ENCODE data around the gene CGREF1. TPM values are rescaled to one million over a fixed set of nuclear protein-coding genes. Genes with fewer than 3 reads are reported as not detected.

CGREF1 gene
- total RNA-seq, 2 experiments from 2014 or later: not detected

DNA sequence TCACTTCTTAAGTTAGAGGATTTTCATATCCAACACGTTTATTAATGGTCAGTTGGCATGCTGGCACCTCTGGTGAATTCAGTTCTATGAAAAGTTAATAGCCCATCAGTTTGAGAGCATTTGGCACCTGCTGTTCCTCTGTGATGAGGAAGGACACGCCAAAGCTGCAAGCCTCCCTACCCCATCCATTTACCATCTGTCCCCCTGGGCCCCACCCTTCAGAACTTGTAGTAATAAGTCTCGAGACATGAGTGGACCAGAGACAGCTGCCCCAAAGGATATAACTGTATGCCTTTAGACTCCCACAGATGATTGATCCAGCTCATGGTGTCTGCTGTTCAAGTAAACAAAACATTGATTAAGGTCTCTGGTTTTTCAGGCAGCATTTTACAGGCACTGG, 53.8 kb downstream of the CGREF1 start:
- peaks cover 74% of the 10 kb centered on the region for H3K36me3 ChIP-seq (ENCODE audit: insufficient read depth, low read length)
- peaks cover 6% of the 10 kb centered on the region for H3K4me1 ChIP-seq (ENCODE audit: insufficient read depth, low read length, poor library complexity, severe bottlenecking)
- H3K4me2 ChIP-seq (ENCODE audit: low read length): no peak overlapping the region
- 0 out of 2 replicates have a peak, but pooled peaks cover 4% of the 10 kb centered on the region for H4K20me1 ChIP-seq (ENCODE audit: insufficient read depth, low read length)
- no peak overlapping the region for H3K27ac ChIP-seq (ENCODE audit: low read depth, low read length, poor library complexity, severe bottlenecking)
- H3K9me3 ChIP-seq (ENCODE audit: low read length): no peaks in the 10 kb centered on the region
- H3K79me2 ChIP-seq (ENCODE audit: insufficient read depth, low read depth, low read length): peaks cover 13% of the 10 kb centered on the region; the same call in 1 of the 2 replicates
- ChIA-PET CTCF (ENCODE audit: unreplicated experiment) (no interaction called here), POLR2A (no interaction called here)
- TF ChIP-seq CTCF (conservative IDR thresholded peaks at IDR 0.05; ENCODE audit: low read length) (no peak), EZH2phosphoT487 (IDR thresholded peaks at IDR 0.05; ENCODE audit: borderline replicate concordance, low read depth, low read length) (no peak)
- no peaks in the 10 kb centered on the region for H3K9me2 ChIP-seq (ENCODE audit: insufficient read depth, low read length)
- DNase-seq (ENCODE audit: low spot score): no peak
- intact Hi-C loops (cut with micrococcal nuclease; ENCODE audit: unreplicated experiment): no loop called here
- BruUV-seq (replicated peaks): no TSS peak
- H3K4me3 ChIP-seq (ENCODE audit: low read depth, low read length, poor library complexity, severe bottlenecking): no peak overlapping the region
- H2AFZ ChIP-seq (ENCODE audit: low read length): no peak overlapping the region

- H3K9me3 ChIP-seq (ENCODE audit: low read length): no peaks in the 10 kb centered on the region
- DNase-seq (ENCODE audit: low spot score): no peak
- H3K4me2 ChIP-seq (ENCODE audit: low read length): no peak overlapping the region
- no peaks in the 10 kb centered on the region for H3K4me1 ChIP-seq (ENCODE audit: insufficient read depth, low read length, poor library complexity, severe bottlenecking)
- ChIA-PET CTCF (ENCODE audit: unreplicated experiment) (no interaction called here), POLR2A (no interaction called here)
- BruUV-seq (replicated peaks): no TSS peak
- no peak overlapping the region for H3K27ac ChIP-seq (ENCODE audit: low read depth, low read length, poor library complexity, severe bottlenecking)
- peaks cover 71% of the 10 kb centered on the region for H3K36me3 ChIP-seq (ENCODE audit: insufficient read depth, low read length)
- intact Hi-C loops (cut with micrococcal nuclease; ENCODE audit: unreplicated experiment): no loop called here
- no peaks in the 10 kb centered on the region for H3K79me2 ChIP-seq (ENCODE audit: insufficient read depth, low read depth, low read length)
- no peaks in the 10 kb centered on the region for H4K20me1 ChIP-seq (ENCODE audit: insufficient read depth, low read length)
- H3K4me3 ChIP-seq (ENCODE audit: low read depth, low read length, poor library complexity, severe bottlenecking): no peak overlapping the region
- no peak overlapping the region for H2AFZ ChIP-seq (ENCODE audit: low read length)
- H3K9me2 ChIP-seq (ENCODE audit: insufficient read depth, low read length): no peaks in the 10 kb centered on the region
- no peak for TF ChIP-seq CTCF (conservative IDR thresholded peaks at IDR 0.05; ENCODE audit: low read length)
- TF ChIP-seq EZH2phosphoT487 (IDR thresholded peaks at IDR 0.05; ENCODE audit: borderline replicate concordance, low read depth, low read length): no peak
Measured at GRCh38 chr2:27060323-27060722, 58.6 kb downstream of the CGREF1 start.

DNA sequence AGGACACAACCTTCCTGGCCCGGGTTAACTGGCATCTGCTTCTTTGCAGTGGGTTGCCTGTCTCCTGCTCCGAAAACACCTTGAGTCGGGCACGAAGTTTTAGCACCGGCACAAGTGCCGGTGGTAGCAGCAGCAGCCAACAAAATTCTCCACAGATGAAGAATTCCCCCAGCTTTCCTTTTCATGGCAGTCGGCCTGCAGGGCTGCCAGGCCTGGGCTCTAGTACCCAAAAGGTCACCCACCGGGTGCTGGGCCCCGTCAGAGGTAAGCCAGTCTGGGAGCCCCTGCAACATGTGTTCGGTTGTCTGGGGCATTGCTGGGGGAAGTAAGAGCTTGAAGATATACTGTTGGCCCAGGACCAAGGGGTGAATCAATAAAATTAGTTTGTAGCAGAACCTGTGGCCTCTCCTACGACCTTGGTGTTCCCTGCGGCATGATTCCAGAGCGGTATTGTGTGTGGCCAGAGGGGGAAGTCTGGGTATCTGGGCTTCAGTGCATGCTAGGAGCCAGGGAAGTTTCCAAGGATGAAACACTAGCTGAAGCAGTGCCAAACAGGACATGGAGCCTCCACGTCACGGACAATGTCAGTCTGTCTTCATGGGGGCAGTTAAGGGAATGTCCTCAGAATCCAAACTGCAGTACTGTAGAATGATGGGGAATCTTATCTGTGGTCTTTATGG, 59.6 kb downstream of the CGREF1 start:
- Histone ChIP-seq H3K4me3 (ENCODE audit: low read depth, low read length, poor library complexity, severe bottlenecking) (no peak overlapping the region), H2AFZ (ENCODE audit: low read length) (no peak overlapping the region), H3K27ac (ENCODE audit: low read depth, low read length, poor library complexity, severe bottlenecking) (no peak overlapping the region), H3K79me2 (ENCODE audit: insufficient read depth, low read depth, low read length) (no peaks in the 10 kb centered on the region), H4K20me1 (ENCODE audit: insufficient read depth, low read length) (no peaks in the 10 kb centered on the region), H3K4me2 (ENCODE audit: low read length) (no peak overlapping the region), H3K9me2 (ENCODE audit: insufficient read depth, low read length) (no peaks in the 10 kb centered on the region), H3K36me3 (ENCODE audit: insufficient read depth, low read length) (peaks cover 72% of the 10 kb centered on the region), H3K4me1 (ENCODE audit: insufficient read depth, low read length, poor library complexity, severe bottlenecking) (no peaks in the 10 kb centered on the region), H3K9me3 (ENCODE audit: low read length) (no peaks in the 10 kb centered on the region)
- CTCF ChIA-PET (ENCODE audit: unreplicated experiment): no interaction called here
- DNase-seq (ENCODE audit: low spot score): no peak
- intact Hi-C loops (cut with micrococcal nuclease; ENCODE audit: unreplicated experiment): no loop called here
- POLR2A ChIA-PET: interaction anchor here (1.1 kb wide), 1 partner anchor 9 kb away, joined by 3 read pairs; no protein-coding TSS in a partner anchor
- no TSS peak for BruUV-seq (replicated peaks)
- TF ChIP-seq CTCF (conservative IDR thresholded peaks at IDR 0.05; ENCODE audit: low read length) (no peak), EZH2phosphoT487 (IDR thresholded peaks at IDR 0.05; ENCODE audit: borderline replicate concordance, low read depth, low read length) (no peak)
